Measurements from ENCODE around the gene CYSLTR2.

CYSLTR2 gene

GRCh38 chr13:48715977-48716376, 62.2 kb downstream of the CYSLTR2 start:
- H3K4me3 ChIP-seq (ENCODE audit: low read depth, low read length), result no peak overlapping the region
- peak; percentile 11 for DNase-seq (ENCODE audit: low read depth)
- TF ChIP-seq CTCF (IDR thresholded peaks at IDR 0.05; ENCODE audit: low read depth, low read length) (no peak), MAX (IDR thresholded peaks at IDR 0.05; ENCODE audit: low read depth, low read length) (no peak), POLR2A (IDR thresholded peaks at IDR 0.05; ENCODE audit: extremely low read depth, insufficient read length) (no peak), MYC (IDR thresholded peaks at IDR 0.05; ENCODE audit: low read depth, low read length) (no peak)

DNA sequence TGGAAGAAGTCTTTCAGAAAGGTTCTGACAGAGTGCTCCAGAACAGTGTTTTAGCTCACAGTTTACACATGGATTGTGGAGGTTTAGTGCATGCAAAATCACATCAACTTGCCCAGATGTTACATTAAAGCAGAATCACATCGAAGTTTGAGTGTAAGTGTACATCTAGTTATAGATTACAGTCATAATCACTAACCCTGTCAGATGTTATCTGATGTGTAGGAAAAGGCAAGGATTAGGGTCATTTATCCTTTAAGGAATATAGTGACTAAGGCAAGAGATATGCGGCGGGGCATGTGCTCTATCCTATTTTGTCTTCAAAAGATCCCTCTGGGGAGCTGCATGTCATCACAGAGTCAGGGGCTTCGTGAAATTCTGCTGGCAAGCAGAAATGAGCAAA, 66.9 kb downstream of the CYSLTR2 start:
- no peak overlapping the region for H3K4me3 ChIP-seq (ENCODE audit: low read depth, low read length)
- no peak for TF ChIP-seq MYC (IDR thresholded peaks at IDR 0.05; ENCODE audit: low read depth, low read length)
- no peak for TF ChIP-seq POLR2A (IDR thresholded peaks at IDR 0.05; ENCODE audit: extremely low read depth, insufficient read length)
- TF ChIP-seq MAX (IDR thresholded peaks at IDR 0.05; ENCODE audit: low read depth, low read length), result no peak
- TF ChIP-seq CTCF (IDR thresholded peaks at IDR 0.05; ENCODE audit: low read depth, low read length), result no peak
- no peak for DNase-seq (ENCODE audit: low read depth)

DNA sequence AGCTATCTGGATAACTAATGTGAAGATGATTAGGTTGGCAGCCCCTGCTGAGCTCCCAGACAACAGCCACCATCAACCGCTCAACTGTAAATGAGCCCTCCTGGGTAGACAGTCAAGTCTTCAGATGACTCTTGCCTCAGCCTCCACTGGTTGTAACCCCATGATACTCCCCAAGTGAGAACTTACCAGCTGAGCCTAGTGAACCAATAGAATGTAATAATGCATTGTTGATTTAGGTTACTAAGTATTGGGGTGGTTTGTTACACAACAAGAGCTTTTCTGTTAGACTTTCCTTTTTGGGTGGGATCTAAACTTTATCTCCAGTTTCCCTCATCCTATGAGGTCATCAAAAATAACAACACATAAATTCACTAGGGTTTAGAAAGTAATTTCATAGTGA, 69.4 kb downstream of the CYSLTR2 start:
- TF ChIP-seq POLR2A (IDR thresholded peaks at IDR 0.05; ENCODE audit: extremely low read depth, insufficient read length) (no peak), MYC (IDR thresholded peaks at IDR 0.05; ENCODE audit: low read depth, low read length) (no peak), MAX (IDR thresholded peaks at IDR 0.05; ENCODE audit: low read depth, low read length) (no peak), CTCF (IDR thresholded peaks at IDR 0.05; ENCODE audit: low read depth, low read length) (no peak)
- H3K4me3 ChIP-seq (ENCODE audit: low read depth, low read length), result no peak overlapping the region
- DNase-seq (ENCODE audit: low read depth), result no peak

DNA sequence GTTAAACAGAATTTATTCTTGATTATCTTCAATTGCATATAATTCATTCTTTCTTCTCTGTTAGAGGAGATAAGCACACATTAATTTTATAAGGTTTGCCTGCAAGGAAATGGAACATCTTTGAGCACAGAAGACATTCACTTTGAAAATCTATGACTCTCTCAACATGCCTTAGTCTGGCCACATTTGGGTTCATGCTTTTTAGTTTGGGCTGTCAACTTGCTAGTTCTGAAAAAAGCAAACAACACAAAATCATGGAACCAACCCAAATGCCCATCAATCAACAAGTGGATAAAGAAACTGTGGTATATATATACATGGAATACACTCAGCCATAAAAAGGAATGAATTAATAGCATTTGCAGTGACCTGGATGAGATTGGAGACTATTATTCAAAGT, 71.5 kb downstream of the CYSLTR2 start:
- no peak for DNase-seq (ENCODE audit: low read depth)
- no peak for TF ChIP-seq MAX (IDR thresholded peaks at IDR 0.05; ENCODE audit: low read depth, low read length)
- TF ChIP-seq MYC (IDR thresholded peaks at IDR 0.05; ENCODE audit: low read depth, low read length), result no peak
- TF ChIP-seq CTCF (IDR thresholded peaks at IDR 0.05; ENCODE audit: low read depth, low read length), result no peak
- TF ChIP-seq POLR2A (IDR thresholded peaks at IDR 0.05; ENCODE audit: extremely low read depth, insufficient read length), result no peak
- no peak overlapping the region for H3K4me3 ChIP-seq (ENCODE audit: low read depth, low read length)

DNA sequence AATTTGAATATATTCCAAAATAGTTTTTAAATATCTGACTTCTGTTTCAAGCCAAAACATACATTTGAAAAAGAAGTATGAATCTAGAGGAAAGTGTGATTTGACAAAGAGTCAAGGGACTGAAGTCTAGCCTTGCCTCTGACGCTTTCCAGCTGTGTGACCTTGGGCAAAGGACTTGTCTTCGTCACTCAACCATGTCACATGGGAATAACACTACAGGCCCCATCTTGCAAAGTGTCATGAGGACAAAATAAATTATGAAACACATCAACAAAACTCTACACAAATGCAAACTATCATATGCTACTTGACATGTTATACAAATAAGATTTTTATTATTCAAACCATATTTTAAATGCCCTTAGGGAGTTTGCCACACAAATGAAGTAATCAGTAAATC, 73.0 kb downstream of the CYSLTR2 start:
- no peak for DNase-seq (ENCODE audit: low read depth)
- TF ChIP-seq CTCF (IDR thresholded peaks at IDR 0.05; ENCODE audit: low read depth, low read length) (no peak), POLR2A (IDR thresholded peaks at IDR 0.05; ENCODE audit: extremely low read depth, insufficient read length) (no peak), MYC (IDR thresholded peaks at IDR 0.05; ENCODE audit: low read depth, low read length) (no peak), MAX (IDR thresholded peaks at IDR 0.05; ENCODE audit: low read depth, low read length) (no peak)

More for the DNA sequence above, 73.0 kb downstream of the CYSLTR2 start:
- no peak overlapping the region for H3K4me3 ChIP-seq (ENCODE audit: low read depth, low read length)

All from NB4 (cell line).